Measurements from ENCODE around the gene MAP4. TPM values are rescaled to one million over a fixed set of nuclear protein-coding genes. Genes with fewer than 3 reads are reported as not detected.

Gene MAP4
- total RNA-seq, 4 donors from 2014 or later, result 117 to 175 (median 147) TPM

DNA sequence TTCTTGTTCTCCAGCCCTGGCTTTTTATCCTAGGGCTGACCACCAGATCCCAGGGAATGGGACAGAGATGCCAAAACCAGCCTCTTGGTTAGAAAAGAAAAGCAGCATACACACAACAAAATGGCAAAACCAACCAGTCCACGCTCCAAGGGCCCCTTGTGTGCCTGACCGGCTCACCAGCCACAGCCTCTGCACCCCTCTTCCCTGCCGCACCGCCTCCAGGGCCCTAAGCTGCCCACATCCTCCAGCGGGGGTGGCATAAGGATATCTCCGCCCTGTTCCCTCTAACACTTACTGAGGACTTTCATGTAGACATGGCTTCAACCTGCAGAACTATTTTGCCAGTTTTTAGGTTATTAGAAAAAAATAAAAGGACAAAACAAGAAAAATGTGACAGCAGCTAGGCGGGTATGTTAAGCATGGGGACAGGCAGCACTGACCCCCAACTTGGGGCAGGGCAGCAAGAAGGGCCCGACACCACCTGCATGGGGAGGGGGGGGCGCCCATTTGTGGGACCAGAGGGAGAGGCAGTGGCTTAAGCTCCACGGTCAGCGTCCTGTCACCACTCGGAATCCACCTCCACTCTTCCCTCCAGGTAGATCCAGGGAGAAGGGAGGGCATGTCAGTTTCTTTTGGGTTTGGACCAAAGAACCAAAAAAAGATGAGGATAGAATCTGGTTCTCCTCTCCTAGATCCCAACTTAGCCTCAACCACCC is 164.2 kb downstream of the MAP4 start:
- TF ChIP-seq CTCF (IDR thresholded peaks at IDR 0.05; ENCODE audit: low read depth), result no peak

GRCh38 chr3:47850564-47851410 is 165.4 kb downstream of the MAP4 start:
- TF ChIP-seq CTCF (IDR thresholded peaks at IDR 0.05; ENCODE audit: low read depth), result no peak

DNA sequence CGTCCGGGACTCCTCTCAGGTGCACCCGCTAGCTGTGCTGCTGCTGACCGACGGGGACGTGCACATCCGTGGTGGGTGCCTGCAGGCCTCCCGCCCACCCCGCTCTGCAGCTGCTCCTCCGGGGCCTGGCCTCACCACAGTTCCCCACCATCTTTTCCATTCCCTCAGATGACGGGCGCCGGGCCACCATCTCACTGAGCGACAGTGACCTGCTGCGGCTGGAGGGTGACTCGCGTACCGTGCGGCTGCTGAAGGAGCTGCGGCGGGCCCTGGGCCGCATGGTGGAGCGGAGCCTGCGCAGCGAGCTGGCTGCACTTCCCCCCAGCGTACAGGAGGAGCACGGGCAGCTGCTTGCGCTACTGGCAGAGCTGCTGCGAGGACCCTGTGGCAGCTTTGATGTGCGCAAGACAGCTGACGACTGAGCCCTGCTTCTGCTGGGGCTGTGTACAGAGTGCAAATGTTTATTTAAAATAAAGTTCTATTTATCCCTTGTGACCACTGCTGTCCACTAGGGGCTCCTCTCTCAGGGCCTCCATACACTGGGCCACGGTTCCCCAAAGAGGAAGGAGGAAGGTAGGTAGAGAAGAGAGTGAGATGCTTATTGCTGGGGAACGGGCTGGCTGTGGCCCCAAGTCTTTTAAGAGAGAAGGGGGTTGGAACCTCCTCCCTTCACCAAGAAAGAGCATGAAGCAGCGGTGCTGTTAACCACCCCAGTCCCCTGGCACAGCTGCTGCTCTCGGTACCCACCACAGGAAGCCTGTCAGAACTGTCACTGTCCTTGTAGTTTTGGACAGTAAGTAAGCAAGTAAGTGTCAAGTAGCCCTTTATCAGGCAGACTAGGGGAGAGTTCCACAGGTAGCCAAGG is 166.3 kb downstream of the MAP4 start:
- no peak for TF ChIP-seq CTCF (IDR thresholded peaks at IDR 0.05; ENCODE audit: low read depth)

- TF ChIP-seq CTCF (IDR thresholded peaks at IDR 0.05; ENCODE audit: low read depth), result no peak
These were observed 167.0 kb downstream of the MAP4 start for GRCh38 chr3:47849186-47849698.

DNA sequence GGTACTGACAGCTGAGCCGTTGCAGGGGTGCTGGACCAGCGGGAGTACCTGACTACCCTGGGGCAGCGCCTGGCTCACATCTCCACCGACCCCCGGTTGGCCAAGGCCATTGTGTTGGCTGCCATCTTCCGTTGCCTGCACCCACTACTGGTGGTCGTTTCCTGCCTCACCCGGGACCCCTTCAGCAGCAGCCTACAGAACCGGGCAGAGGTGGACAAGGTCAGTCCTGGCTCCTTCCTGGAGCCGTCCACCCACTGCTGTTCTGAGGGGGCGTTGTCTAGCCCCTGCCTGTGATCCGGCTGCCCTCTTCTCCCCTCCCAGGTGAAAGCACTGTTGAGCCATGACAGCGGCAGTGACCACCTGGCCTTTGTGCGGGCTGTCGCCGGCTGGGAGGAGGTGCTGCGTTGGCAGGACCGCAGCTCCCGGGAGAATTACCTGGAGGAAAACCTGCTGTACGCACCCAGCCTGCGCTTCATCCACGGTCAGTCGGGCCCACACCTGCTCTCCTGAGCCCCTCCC is 167.6 kb downstream of the MAP4 start:
- TF ChIP-seq CTCF (IDR thresholded peaks at IDR 0.05; ENCODE audit: low read depth), result no peak

DNA sequence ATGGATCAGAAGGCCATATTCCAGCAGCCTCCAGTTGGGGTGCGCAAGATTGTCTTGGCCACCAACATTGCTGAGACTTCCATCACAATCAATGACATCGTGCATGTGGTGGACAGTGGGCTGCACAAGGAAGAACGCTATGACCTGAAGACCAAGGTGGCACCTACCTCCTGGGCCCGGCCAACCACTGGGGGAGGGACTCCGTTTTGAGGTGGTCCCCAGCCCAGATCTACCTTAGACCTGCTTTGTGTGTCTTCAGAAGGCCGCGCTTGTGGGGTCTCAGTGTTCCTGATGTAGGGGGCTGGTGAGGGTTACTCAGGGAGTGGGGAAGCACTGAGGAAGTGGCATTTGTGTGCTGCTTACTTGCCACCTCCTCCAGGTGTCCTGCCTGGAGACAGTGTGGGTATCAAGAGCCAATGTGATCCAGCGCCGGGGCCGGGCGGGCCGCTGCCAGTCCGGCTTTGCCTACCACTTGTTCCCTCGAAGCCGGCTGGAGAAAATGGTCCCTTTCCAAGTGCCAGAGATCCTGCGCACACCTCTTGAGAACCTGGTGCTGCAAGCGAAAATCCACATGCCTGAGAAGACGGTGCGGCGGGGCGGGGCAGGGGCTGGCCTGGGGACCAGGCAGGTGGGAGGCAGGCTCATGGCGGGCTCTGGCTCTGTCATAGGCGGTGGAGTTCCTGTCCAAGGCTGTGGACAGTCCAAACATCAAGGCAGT is 168.3 kb downstream of the MAP4 start:
- TF ChIP-seq CTCF (IDR thresholded peaks at IDR 0.05; ENCODE audit: low read depth), result no peak

Measured in subcutaneous adipose tissue (tissue), 4 donors.